Kidney epithelial cell (primary cell): ENCODE data around the gene SLC25A21. TPM values are rescaled to one million over a fixed set of nuclear protein-coding genes. Genes with fewer than 3 reads are reported as not detected.

ENCODE experiments used
- DNase-seq: peaks from one replicate; pipeline ENCODE4 v3.0.0-alpha.2; 2010; ENCODE audit warnings: low read depth
- H3K27me3 ChIP-seq: 2 replicates; pipeline ENCODE4 v1.6.0; 2011; ENCODE audit warnings: low read length; ENCODE audit not compliant: control insufficient read depth, insufficient read depth
- H3K36me3 ChIP-seq: 2 replicates; pipeline ENCODE4 v1.5.1; 2011; ENCODE audit warnings: low read length; ENCODE audit not compliant: control insufficient read depth, insufficient read depth
- H3K4me3 ChIP-seq: 2 replicates; pipeline ENCODE4 v1.5.1; 2011; ENCODE audit warnings: low read depth, mild to moderate bottlenecking, control low read depth, low read length
- total RNA-seq: library from RNA; depleted of rRNA; stranded (reverse); fragments of >200 nt; gene quantifications from 2 replicates; pipeline ENCODE4 v1.2.3, GENCODE V29; 2015
- TF ChIP-seq, protein P1 (sequence below): IDR thresholded peaks from 2 replicates; pipeline ENCODE4 v1.5.1; 2011; ENCODE audit warnings: mild to moderate bottlenecking, moderate library complexity, low read length, control low read depth, inconsistent platforms; ENCODE audit not compliant: insufficient read depth, poor library complexity, severe bottlenecking

Gene SLC25A21
- total RNA-seq, 1 donor from 2014 or later, result 2.1 TPM

DNA sequence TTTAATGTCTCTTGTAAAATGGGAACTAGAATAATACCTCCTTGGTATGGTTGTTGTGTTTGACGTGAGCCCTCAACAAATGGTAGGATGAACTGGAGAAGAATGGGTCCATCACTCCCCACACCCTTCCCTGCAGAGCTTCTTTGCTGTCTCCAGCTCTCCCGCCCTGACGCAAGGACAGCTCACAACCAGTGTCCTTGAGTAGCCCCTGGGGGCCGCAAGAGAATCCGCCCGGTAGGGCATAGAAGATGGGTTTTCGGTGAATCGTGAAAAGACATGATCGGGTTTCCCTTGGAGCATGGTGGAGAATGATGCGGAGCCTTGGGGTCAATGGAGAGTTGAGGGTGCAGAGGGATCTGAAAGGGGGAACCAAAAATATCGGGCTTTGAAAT is 516.8 kb downstream of the SLC25A21 start:
- peaks cover 76% of the 10 kb centered on the region for H3K27me3 ChIP-seq
- H3K36me3 ChIP-seq, result no peaks in the 10 kb centered on the region
- DNase-seq, result no peak
- H3K4me3 ChIP-seq, result no peak overlapping the region
- TF ChIP-seq, protein P1, sequence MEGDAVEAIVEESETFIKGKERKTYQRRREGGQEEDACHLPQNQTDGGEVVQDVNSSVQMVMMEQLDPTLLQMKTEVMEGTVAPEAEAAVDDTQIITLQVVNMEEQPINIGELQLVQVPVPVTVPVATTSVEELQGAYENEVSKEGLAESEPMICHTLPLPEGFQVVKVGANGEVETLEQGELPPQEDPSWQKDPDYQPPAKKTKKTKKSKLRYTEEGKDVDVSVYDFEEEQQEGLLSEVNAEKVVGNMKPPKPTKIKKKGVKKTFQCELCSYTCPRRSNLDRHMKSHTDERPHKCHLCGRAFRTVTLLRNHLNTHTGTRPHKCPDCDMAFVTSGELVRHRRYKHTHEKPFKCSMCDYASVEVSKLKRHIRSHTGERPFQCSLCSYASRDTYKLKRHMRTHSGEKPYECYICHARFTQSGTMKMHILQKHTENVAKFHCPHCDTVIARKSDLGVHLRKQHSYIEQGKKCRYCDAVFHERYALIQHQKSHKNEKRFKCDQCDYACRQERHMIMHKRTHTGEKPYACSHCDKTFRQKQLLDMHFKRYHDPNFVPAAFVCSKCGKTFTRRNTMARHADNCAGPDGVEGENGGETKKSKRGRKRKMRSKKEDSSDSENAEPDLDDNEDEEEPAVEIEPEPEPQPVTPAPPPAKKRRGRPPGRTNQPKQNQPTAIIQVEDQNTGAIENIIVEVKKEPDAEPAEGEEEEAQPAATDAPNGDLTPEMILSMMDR, result no peak

DNA sequence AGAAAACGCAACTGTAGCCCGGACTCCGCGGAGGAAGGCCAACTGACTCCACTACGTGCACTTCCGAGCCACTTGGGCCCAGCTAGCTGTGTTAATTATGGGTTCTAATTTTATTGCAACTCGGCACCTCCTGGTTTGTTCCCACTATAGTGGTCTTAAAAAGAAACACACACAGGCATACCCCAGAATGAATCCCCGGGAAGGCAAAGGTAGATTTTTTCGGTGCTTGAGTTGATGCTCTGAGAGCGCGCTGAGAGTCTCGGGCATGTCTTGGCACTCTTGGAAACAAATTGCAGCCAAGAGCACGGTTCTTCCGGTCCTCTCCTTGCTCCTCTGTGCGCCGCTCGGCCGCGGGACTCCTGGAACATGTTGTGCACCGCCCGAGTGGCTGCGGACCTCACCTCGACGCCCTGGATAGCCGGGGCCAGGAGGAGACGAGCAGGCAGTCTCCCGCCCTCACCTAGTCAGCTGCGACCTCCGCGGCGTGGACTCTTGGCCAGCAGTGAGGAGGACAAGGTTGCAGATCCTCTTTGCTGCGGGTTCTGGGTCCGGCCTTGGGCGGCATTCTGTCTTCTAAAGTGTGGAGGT is 517.5 kb downstream of the SLC25A21 start:
- DNase-seq, result no peak
- TF ChIP-seq, protein P1, result no peak
- Histone ChIP-seq H3K36me3 (no peaks in the 10 kb centered on the region), H3K4me3 (no peak overlapping the region), H3K27me3 (peaks cover 72% of the 10 kb centered on the region)

DNA sequence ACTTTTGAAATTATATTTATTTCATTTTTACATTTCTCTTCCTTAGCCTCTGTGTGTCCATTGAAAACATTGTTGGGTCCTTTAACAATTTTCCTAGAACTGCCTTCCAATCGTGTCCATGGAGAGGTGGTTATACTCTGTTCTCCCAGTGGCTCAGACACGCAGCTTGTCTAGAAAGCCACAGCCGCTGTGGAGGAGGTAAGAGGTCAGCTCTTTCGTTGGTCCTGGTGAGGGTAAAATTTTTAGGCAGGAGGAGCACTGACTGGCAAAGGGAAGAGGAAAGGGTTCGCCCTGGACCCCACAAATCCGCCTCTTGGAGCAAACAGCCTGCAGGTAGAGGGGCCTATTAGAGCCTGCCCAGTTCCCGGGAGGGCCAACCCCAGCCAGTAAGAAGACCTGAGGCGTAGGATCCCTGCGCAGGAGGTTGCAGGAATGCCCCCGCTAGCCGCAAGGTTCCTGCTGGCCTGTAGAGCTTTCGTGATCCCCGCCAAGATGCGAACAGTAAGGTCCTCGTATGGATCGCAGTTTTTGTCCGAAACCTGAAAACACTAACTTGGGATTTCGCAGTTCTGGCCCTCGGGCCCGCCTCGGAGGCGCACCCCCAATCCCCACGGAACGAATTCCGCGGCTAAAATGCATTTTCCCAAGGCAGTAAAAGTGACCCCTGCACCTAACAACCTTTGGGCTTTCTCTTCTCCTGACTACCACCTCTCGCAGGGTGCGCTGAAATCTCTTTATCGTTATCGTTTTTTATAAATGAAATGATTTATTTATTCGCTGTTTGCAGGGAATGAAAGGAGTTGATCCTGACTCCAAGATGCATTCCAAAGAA is 518.2 kb downstream of the SLC25A21 start:
- TF ChIP-seq, protein P1, result no peak
- Histone ChIP-seq H3K4me3 (no peak overlapping the region), H3K27me3 (peaks cover 69% of the 10 kb centered on the region), H3K36me3 (no peaks in the 10 kb centered on the region)
- no peak for DNase-seq

DNA sequence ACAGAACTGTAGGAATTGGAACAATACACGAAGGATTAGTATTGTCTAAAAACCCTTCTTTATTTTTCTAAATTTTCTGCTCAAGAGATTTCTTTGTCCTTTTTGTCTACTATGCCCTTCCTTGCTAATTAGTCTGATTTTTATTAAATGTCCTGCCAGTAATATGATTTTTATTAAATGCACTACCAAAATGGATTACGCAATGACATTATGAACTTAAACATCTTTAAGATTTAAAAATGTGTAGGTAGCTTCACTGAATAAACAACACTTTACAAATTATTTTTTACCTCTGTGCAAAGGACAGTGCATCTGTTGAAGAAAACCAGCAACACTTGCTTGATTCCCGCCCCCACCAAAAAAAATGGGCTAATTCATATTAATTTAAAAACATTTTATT is 519.0 kb downstream of the SLC25A21 start:
- no peak for DNase-seq
- Histone ChIP-seq H3K4me3 (no peak overlapping the region), H3K27me3 (peaks cover 68% of the 10 kb centered on the region), H3K36me3 (no peaks in the 10 kb centered on the region)
- TF ChIP-seq, protein P1, result no peak

DNA sequence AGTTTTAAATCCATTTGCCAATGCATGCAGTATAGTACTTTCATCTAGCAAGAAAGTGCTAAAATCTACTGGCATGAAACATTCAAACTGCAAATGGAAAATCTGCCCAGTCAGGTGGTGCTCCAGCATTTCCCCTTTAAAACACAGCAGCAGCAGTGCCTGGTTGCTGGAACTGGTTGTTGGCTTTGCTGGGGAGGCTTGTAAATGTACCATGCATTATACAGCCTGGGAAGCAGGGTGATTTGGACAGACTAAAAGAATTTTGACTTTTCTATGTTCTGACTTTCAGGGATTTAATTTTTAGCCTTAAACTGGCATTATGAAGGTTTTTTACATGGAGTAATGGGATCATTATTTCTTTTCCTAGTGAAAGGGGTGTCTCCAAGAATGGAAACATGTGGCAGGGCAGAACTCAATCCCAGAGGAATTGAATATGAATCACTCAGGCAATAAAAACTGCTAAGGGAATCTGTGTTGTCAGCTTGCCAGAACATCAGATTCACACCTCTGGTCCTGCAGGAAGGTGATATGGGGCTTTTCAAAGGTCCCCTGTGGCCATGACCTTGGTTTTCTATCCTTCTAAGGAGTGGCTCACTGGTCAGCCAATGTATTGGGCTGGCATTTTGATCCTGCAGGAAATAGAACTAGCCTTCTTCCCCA is 519.7 kb downstream of the SLC25A21 start:
- Histone ChIP-seq H3K27me3 (peaks cover 68% of the 10 kb centered on the region), H3K4me3 (no peak overlapping the region), H3K36me3 (no peaks in the 10 kb centered on the region)
- no peak for DNase-seq
- TF ChIP-seq, protein P1, result no peak
